Testis (tissue), 3 donors: Measurements from ENCODE around the gene NUB1. TPM values are rescaled to one million over a fixed set of nuclear protein-coding genes. Genes with fewer than 3 reads are reported as not detected.

Source experiments
- DNase-seq: peaks from one replicate; pipeline ENCODE4 v3.0.0-alpha.2; 2019
- H3K27ac ChIP-seq, 2 donors: fragments of 200-600 bp; sonication (generic); one replicate each; pipeline ENCODE4 v1.5.1; 2019
- H3K27me3 ChIP-seq: fragments of 200-600 bp; sonication (generic); one replicate; pipeline ENCODE4 v1.5.1; 2019
- H3K36me3 ChIP-seq: fragments of 200-600 bp; sonication (generic); one replicate; pipeline ENCODE4 v1.5.1; 2017; ENCODE audit warnings: low read depth; ENCODE audit errors: missing control alignments
- H3K4me1 ChIP-seq: fragments of 200-600 bp; sonication (generic); one replicate; pipeline ENCODE4 v1.5.1; 2019
- H3K4me3 ChIP-seq, 2 donors: fragments of 200-600 bp; sonication (generic); one replicate each; pipeline ENCODE4 v1.5.1; 2017 to 2019
- H3K9me3 ChIP-seq: fragments of 200-600 bp; sonication (generic); one replicate; pipeline ENCODE4 v1.5.1; 2017
- CTCF ChIP-seq, 3 experiments: fragments of 450-650 bp in 2 of 3; fragments of 200-600 bp in 1 of 3; sonication (generic) in 1 of 3; IDR thresholded peaks; one replicate each; pipeline ENCODE4 v1.5.1; 2016 to 2019; ENCODE audit warnings: antibody characterized with exemption in 3 of 3, mild to moderate bottlenecking in 2 of 3, moderate library complexity in 1 of 3
- POLR2A ChIP-seq: fragments of 450-650 bp; IDR thresholded peaks from one replicate; pipeline ENCODE4 v1.6.1; 2017; ENCODE audit warnings: antibody characterized with exemption, mild to moderate bottlenecking, moderate library complexity
- WGBS, 2 donors: methylation state at CpG; one replicate each; pipeline ENCODE4 v1.1.5; 2018; 5-methylcytosine and 5-hydroxymethylcytosine counted together
- intact Hi-C: fragments of 100-400 bp; cut with DNase I; formaldehyde crosslinking; loops from one replicate; pipeline ENCODE4 v1.15.1; 2023; ENCODE audit warnings: low total_unique reads
- polyA plus RNA-seq: library from polyadenylated mRNA; stranded (reverse); fragments of 350-450 nt; fragmentation: Illumina TruSeq; extraction: RNeasy Lipid Tissue Mini Kit (QIAGEN cat#74804); gene quantifications from one replicate; pipeline ENCODE4 v1.2.3, GENCODE V29; 2014; ENCODE audit warnings: low read depth, low replicate concordance; ENCODE audit not compliant: insufficient read depth
- total RNA-seq, 2 donors: library from RNA; depleted of rRNA; stranded (reverse); fragments of >200 nt; gene quantifications; one replicate each; pipeline ENCODE4 v1.2.3, GENCODE V29; 2016

The NUB1 gene
- total and polyA plus RNA-seq, 3 donors from 2014 or later = 57.9 to 140 (median 59.6) TPM

- Histone ChIP-seq H3K4me1 (peaks cover 5% of the 10 kb centered on the region), H3K27me3 (no peaks in the 10 kb centered on the region), H3K27ac (no peak overlapping the region), H3K36me3 (no peaks in the 10 kb centered on the region), H3K4me3 (no peak overlapping the region), H3K9me3 (no peaks in the 10 kb centered on the region)
- WGBS, 2 donors = 80 to 85% methylated on average over 8 of the region's 8 CpGs
- intact Hi-C loops = no loop called here
- no peak for DNase-seq
- TF ChIP-seq CTCF (IDR thresholded peaks at IDR 0.05) = no peak
- TF ChIP-seq POLR2A = no peak
Measured at GRCh38 chr7:151306374-151306773, 35.2 kb upstream of the NUB1 start.

- Histone ChIP-seq H3K36me3 (no peaks in the 10 kb centered on the region), H3K9me3 (no peaks in the 10 kb centered on the region), H3K27me3 (no peaks in the 10 kb centered on the region), H3K27ac (no peak overlapping the region), H3K4me1 (peaks cover 5% of the 10 kb centered on the region), H3K4me3 (no peak overlapping the region)
- WGBS, 2 donors = 71 to 88% methylated on average over 3 of the region's 3 CpGs
- TF ChIP-seq CTCF (IDR thresholded peaks at IDR 0.05) = no peak
- no peak for TF ChIP-seq POLR2A
- DNase-seq = no peak
- intact Hi-C loops = no loop called here
Measured at GRCh38 chr7:151306860-151307259, 34.8 kb upstream of the NUB1 start.

GRCh38 chr7:151307536-151307935 is 34.1 kb upstream of the NUB1 start:
- DNase-seq = no peak
- Histone ChIP-seq H3K9me3 (no peaks in the 10 kb centered on the region), H3K4me3 (no peak overlapping the region), H3K36me3 (no peaks in the 10 kb centered on the region), H3K4me1 (peaks cover 5% of the 10 kb centered on the region), H3K27me3 (no peaks in the 10 kb centered on the region), H3K27ac (no peak overlapping the region)
- 86 to 88% methylated on average over 6 to 7 of the region's 7 CpGs for WGBS, 2 donors
- intact Hi-C loops = no loop called here
- TF ChIP-seq POLR2A = no peak
- TF ChIP-seq CTCF (IDR thresholded peaks at IDR 0.05) = no peak

- H3K36me3 ChIP-seq = no peaks in the 10 kb centered on the region
- TF ChIP-seq POLR2A = no peak
- no peak for TF ChIP-seq CTCF (IDR thresholded peaks at IDR 0.05)
- no peaks in the 10 kb centered on the region for H3K9me3 ChIP-seq
- WGBS, 2 donors = 87 to 93% methylated on average over 5 to 6 of the region's 6 CpGs
- no peak for DNase-seq
- H3K4me1 ChIP-seq = peaks cover 5% of the 10 kb centered on the region
- H3K4me3 ChIP-seq = no peak overlapping the region
- intact Hi-C loops = no loop called here
- H3K27me3 ChIP-seq = no peaks in the 10 kb centered on the region
- H3K27ac ChIP-seq = no peak overlapping the region
Measured at GRCh38 chr7:151308256-151308655, 33.4 kb upstream of the NUB1 start.

- H3K27me3 ChIP-seq = no peaks in the 10 kb centered on the region
Measured at GRCh38 chr7:151308791-151309190, 32.8 kb upstream of the NUB1 start.

More at GRCh38 chr7:151308791-151309190, 32.8 kb upstream of the NUB1 start:
- H3K4me1 ChIP-seq = peaks cover 2% of the 10 kb centered on the region
- DNase-seq = no peak
- H3K36me3 ChIP-seq = no peaks in the 10 kb centered on the region
- H3K9me3 ChIP-seq = no peaks in the 10 kb centered on the region
- 84 to 93% methylated on average over 8 of the region's 8 CpGs for WGBS, 2 donors
- TF ChIP-seq CTCF (IDR thresholded peaks at IDR 0.05) (no peak), POLR2A (no peak)
- intact Hi-C loops = no loop called here
- H3K4me3 ChIP-seq = no peak overlapping the region
- no peak overlapping the region for H3K27ac ChIP-seq
